HUES6 (cell line): ENCODE measurements around the gene KANSL1.
"Not testable (repeated sequence)": the region's sequence is repeated elsewhere in the genome, so short reads cannot be mapped to it uniquely, and the experiment has no call there.

Source experiments
- H3K27ac ChIP-seq: 2 replicates; pipeline ENCODE4 v1.7.0; 2013; ENCODE audit warnings: low read depth, mild to moderate bottlenecking, low read length, inconsistent platforms
- H3K27me3 ChIP-seq: 2 replicates; pipeline ENCODE4 v1.6.1; 2013; ENCODE audit warnings: low read length; ENCODE audit not compliant: control insufficient read depth, insufficient read depth
- H3K36me3 ChIP-seq: 2 replicates; pipeline ENCODE4 v1.6.1; 2013; ENCODE audit warnings: low read length; ENCODE audit not compliant: control insufficient read depth, insufficient read depth
- H3K4me1 ChIP-seq: 2 replicates; pipeline ENCODE4 v1.6.1; 2013; ENCODE audit warnings: low read length; ENCODE audit not compliant: control insufficient read depth, insufficient read depth
- H3K4me3 ChIP-seq: 2 replicates; pipeline ENCODE4 v1.5.1; 2013; ENCODE audit warnings: low read depth, low read length
- H3K9ac ChIP-seq: one replicate; pipeline ENCODE4 v1.6.1; 2013; ENCODE audit warnings: mild to moderate bottlenecking, low read length
- H3K9me3 ChIP-seq: 2 replicates; pipeline ENCODE4 v1.6.1; 2013; ENCODE audit warnings: low read depth, low read length; ENCODE audit not compliant: control insufficient read depth, insufficient read depth

Gene KANSL1

GRCh38 chr17:46192189-46192438 is 1.1 kb downstream of the KANSL1 start:
- Histone ChIP-seq H3K27me3 (no peaks in the 10 kb centered on the region), H3K27ac (peak overlapping the region; percentile 96), H3K9ac (peak overlapping the region; percentile 93), H3K9me3 (no peaks in the 10 kb centered on the region), H3K4me1 (peaks cover 47% of the 10 kb centered on the region), H3K36me3 (peaks cover 2% of the 10 kb centered on the region; the same call in 1 of the 2 replicates), H3K4me3 (peak overlapping the region; percentile 92)

GRCh38 chr17:46191322-46192188 is 1.7 kb downstream of the KANSL1 start:
- Histone ChIP-seq H3K27me3 (no peaks in the 10 kb centered on the region), H3K4me3 (peak overlapping the region; percentile 92), H3K9me3 (no peaks in the 10 kb centered on the region), H3K4me1 (peaks cover 52% of the 10 kb centered on the region), H3K9ac (peak overlapping the region; percentile 93), H3K36me3 (no peaks in the 10 kb centered on the region), H3K27ac (peak overlapping the region; percentile 96; the same call in 1 of the 2 replicates)

- H3K9ac ChIP-seq: no peak overlapping the region
These were observed 2.5 kb downstream of the KANSL1 start for GRCh38 chr17:46190763-46191162.

GRCh38 chr17:46186827-46187235 is 6.4 kb downstream of the KANSL1 start:
- H3K9ac ChIP-seq, H3K36me3 ChIP-seq, H3K9me3 ChIP-seq, H3K27me3 ChIP-seq, H3K4me3 ChIP-seq, H3K27ac ChIP-seq: not testable (repeated sequence)
- peaks cover 86% of the 10 kb centered on the region for H3K4me1 ChIP-seq

More at GRCh38 chr17:46190763-46191162, 2.5 kb downstream of the KANSL1 start:
- Histone ChIP-seq H3K36me3 (no peaks in the 10 kb centered on the region), H3K4me1 (peaks cover 57% of the 10 kb centered on the region), H3K27ac (no peak overlapping the region), H3K27me3 (no peaks in the 10 kb centered on the region), H3K4me3 (peak overlapping the region; percentile 92), H3K9me3 (no peaks in the 10 kb centered on the region)

- Histone ChIP-seq H3K9ac (no peak overlapping the region), H3K27ac (no peak overlapping the region), H3K36me3 (no peaks in the 10 kb centered on the region), H3K27me3 (no peaks in the 10 kb centered on the region), H3K4me3 (no peak overlapping the region), H3K4me1 (peaks cover 86% of the 10 kb centered on the region), H3K9me3 (no peaks in the 10 kb centered on the region)
These were observed 8.5 kb downstream of the KANSL1 start for GRCh38 chr17:46184696-46185095.

GRCh38 chr17:46183383-46183782 is 9.8 kb downstream of the KANSL1 start:
- not testable (repeated sequence) for H3K27me3 ChIP-seq, H3K36me3 ChIP-seq, H3K4me3 ChIP-seq, H3K9ac ChIP-seq, H3K27ac ChIP-seq, H3K9me3 ChIP-seq
- H3K4me1 ChIP-seq: peaks cover 89% of the 10 kb centered on the region

GRCh38 chr17:46182961-46183360 is 10.3 kb downstream of the KANSL1 start:
- H3K27ac ChIP-seq: no peak overlapping the region
- no peak overlapping the region for H3K9ac ChIP-seq
- no peaks in the 10 kb centered on the region for H3K27me3 ChIP-seq
- no peak overlapping the region for H3K4me3 ChIP-seq
- no peaks in the 10 kb centered on the region for H3K36me3 ChIP-seq
- no peaks in the 10 kb centered on the region for H3K9me3 ChIP-seq
- H3K4me1 ChIP-seq: peaks cover 86% of the 10 kb centered on the region

GRCh38 chr17:46181940-46182339 is 11.3 kb downstream of the KANSL1 start:
- Histone ChIP-seq H3K4me3 (no peak overlapping the region), H3K4me1 (peaks cover 80% of the 10 kb centered on the region), H3K9ac (no peak overlapping the region), H3K36me3 (no peaks in the 10 kb centered on the region), H3K9me3 (no peaks in the 10 kb centered on the region), H3K27me3 (no peaks in the 10 kb centered on the region), H3K27ac (no peak overlapping the region)

GRCh38 chr17:46181316-46181715 is 11.9 kb downstream of the KANSL1 start:
- H3K27ac ChIP-seq, H3K9ac ChIP-seq, H3K9me3 ChIP-seq, H3K4me3 ChIP-seq, H3K36me3 ChIP-seq, H3K27me3 ChIP-seq: not testable (repeated sequence)
- peaks cover 79% of the 10 kb centered on the region for H3K4me1 ChIP-seq

- no peak overlapping the region for H3K4me3 ChIP-seq
These were observed 12.3 kb downstream of the KANSL1 start for GRCh38 chr17:46180892-46181274.

GRCh38 chr17:46180185-46180891 is 12.9 kb downstream of the KANSL1 start:
- H3K9me3 ChIP-seq, H3K27me3 ChIP-seq, H3K36me3 ChIP-seq, H3K9ac ChIP-seq, H3K4me3 ChIP-seq: not testable (repeated sequence)
- peak overlapping the region; percentile 35; the same call in 1 of the 2 replicates for H3K27ac ChIP-seq
- peaks cover 73% of the 10 kb centered on the region for H3K4me1 ChIP-seq

More at GRCh38 chr17:46180892-46181274, 12.3 kb downstream of the KANSL1 start:
- H3K27me3 ChIP-seq: no peaks in the 10 kb centered on the region
- no peaks in the 10 kb centered on the region for H3K36me3 ChIP-seq
- H3K27ac ChIP-seq: no peak overlapping the region
- H3K9me3 ChIP-seq: no peaks in the 10 kb centered on the region
- no peak overlapping the region for H3K9ac ChIP-seq
- H3K4me1 ChIP-seq: peaks cover 77% of the 10 kb centered on the region
